ENCODE data around the gene THAP8.

DNA sequence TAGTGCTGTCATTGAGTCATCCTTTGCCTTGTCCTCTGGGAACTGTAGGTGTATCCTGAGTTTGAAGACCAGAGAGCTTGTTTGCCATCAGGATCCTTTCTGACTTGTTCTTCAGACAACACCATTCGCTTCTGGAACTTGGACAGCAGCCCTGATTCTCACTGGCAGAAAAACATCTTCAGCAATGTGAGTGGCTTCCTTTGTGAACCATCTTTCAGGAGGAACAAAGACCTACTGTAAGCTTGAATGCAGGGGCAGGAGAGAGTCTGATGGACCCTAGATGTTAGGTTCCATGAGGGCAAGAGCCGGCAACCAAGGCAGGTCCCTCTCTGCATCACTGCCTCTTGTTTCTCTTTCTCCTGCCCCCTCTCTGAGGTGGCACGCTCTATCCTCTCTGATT, 27.3 kb upstream of the THAP8 start:
- TF ChIP-seq TARDBP (IDR thresholded peaks at IDR 0.05) (no peak), L3MBTL2 (conservative IDR thresholded peaks at IDR 0.05) (no peak), SUZ12 (IDR thresholded peaks at IDR 0.05) (no peak), HDGF (IDR thresholded peaks at IDR 0.05; ENCODE audit: borderline replicate concordance) (no peak), NFRKB (IDR thresholded peaks at IDR 0.05) (no peak), BHLHE40 (IDR thresholded peaks at IDR 0.05; ENCODE audit: borderline replicate concordance) (no peak)
